GM18861 (cell line): Measurements from ENCODE around the gene ABI3.

Experiments used
- ATAC-seq: cut with Tn5 transposase; IDR thresholded peaks from one replicate; pipeline ENCODE4 v1.9.1; 2021; ENCODE audit not compliant: unreplicated experiment

Gene ABI3

GRCh38 chr17:49196520-49196919 is 14.0 kb upstream of the ABI3 start:
- ATAC-seq = no peak

GRCh38 chr17:49197346-49197998 is 13.0 kb upstream of the ABI3 start:
- no peak for ATAC-seq

GRCh38 chr17:49198211-49198610 is 12.3 kb upstream of the ABI3 start:
- no peak for ATAC-seq

- ATAC-seq = no peak
Measured at GRCh38 chr17:49200423-49201083, 10.0 kb upstream of the ABI3 start.

GRCh38 chr17:49201481-49201927 is 9.0 kb upstream of the ABI3 start:
- ATAC-seq = no peak

GRCh38 chr17:49203796-49204195 is 6.7 kb upstream of the ABI3 start:
- no peak for ATAC-seq

- no peak for ATAC-seq
Measured at GRCh38 chr17:49204516-49204915, 6.0 kb upstream of the ABI3 start.

GRCh38 chr17:49209061-49209571 is 1.4 kb upstream of the ABI3 start:
- ATAC-seq = no peak

- no peak for ATAC-seq
Measured at GRCh38 chr17:49213399-49213798, 2.9 kb downstream of the ABI3 start.

GRCh38 chr17:49213847-49214246 is 3.3 kb downstream of the ABI3 start:
- no peak for ATAC-seq

- no peak for ATAC-seq
Measured at GRCh38 chr17:49214676-49215360, 4.3 kb downstream of the ABI3 start.

GRCh38 chr17:49216482-49216881 is 6.0 kb downstream of the ABI3 start:
- no peak for ATAC-seq

- ATAC-seq = no peak
Measured at GRCh38 chr17:49216953-49217650, 6.6 kb downstream of the ABI3 start.

GRCh38 chr17:49217651-49218413 is 7.3 kb downstream of the ABI3 start:
- peak; percentile 52 for ATAC-seq

GRCh38 chr17:49218941-49219913 is 8.7 kb downstream of the ABI3 start:
- no peak for ATAC-seq

GRCh38 chr17:49219987-49220386 is 9.5 kb downstream of the ABI3 start:
- ATAC-seq = no peak

GRCh38 chr17:49223168-49223516 is 12.6 kb downstream of the ABI3 start:
- no peak for ATAC-seq

GRCh38 chr17:49223517-49224197 is 13.2 kb downstream of the ABI3 start:
- ATAC-seq = no peak
